ENCODE results near the gene CORO1C.

The CORO1C gene

DNA sequence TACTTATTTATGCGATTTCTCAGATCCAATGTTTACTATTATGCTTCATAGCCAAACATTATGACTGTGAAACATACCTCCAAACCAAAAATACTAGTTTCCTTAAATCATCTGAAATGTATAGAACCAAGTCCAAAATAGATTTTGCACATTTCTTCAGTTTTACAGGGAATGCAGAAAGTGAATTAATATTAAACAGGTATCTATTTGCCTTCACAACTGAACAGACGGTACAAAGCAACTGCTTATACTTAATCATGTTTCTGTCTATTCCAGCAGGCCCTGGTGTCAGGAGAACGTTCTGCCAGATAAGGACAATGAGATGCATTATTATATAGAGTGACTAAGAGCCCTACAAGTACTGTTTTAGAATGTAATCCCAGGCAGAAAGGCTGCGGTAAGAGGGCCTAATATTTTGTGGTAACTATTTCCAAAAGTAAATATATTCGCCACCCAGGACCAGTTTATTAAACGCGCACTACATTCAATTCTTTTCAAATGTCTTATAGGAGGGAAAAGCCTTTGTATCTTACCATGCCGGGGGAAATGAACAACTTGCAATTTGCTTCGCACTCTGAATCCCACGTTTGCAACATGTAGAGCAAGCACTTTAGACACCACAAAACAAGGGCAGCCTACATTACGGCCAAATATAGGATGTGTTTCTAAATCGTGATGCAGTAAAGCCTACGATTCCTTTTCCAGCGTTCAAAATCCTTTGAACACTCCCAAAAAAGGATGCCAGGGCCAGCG, 1.5 kb downstream of the CORO1C start:
- H3K4me3 ChIP-seq = peak overlapping the region; percentile 93
- H3K27ac ChIP-seq = peak overlapping the region; percentile 98 to 99
- DNase-seq (ENCODE audit: low spot score) = no peak
- TF ChIP-seq CTCF (IDR thresholded peaks at IDR 0.05) = no peak

DNA sequence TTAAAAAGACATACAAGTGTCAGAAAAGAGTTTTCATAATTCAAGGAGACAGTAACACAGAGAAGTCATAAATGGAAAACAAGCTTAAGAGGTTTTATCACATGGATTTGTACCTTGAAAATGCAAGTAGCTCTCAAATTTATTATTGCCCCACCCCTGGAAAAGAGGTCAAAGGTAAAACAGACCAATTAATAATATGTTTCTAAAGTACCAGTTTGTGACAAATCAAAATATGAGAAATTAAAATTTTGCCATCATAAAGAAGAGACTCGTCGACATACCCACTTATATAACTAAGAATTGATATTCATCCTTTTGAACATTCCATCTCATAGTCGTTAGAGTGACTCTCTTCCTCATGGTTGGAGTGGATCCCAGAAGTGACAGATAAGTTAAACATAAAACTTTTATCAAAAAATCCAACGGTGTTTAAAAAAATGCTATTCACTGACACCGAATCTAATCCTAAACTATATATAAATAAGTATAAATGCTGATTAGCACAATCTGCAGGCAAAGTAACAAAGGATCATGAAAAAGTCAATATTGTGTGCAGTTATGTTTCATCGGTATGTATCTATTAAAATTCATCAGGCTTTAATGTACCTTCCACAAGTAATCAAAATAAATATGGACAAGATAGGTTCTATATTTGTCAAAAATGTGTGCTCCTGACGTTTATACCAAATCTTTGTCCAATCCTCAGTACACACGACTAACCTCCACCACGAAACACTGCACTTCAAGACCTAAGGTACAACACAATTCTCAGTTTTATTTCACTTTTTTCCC, 2.3 kb downstream of the CORO1C start:
- no peak for DNase-seq (ENCODE audit: low spot score)
- TF ChIP-seq CTCF (IDR thresholded peaks at IDR 0.05) = no peak
- H3K4me3 ChIP-seq = peak overlapping the region; percentile 93
- H3K27ac ChIP-seq = peak overlapping the region; percentile 98 to 99

GRCh38 chr12:108727868-108728735, 3.2 kb downstream of the CORO1C start:
- Histone ChIP-seq H3K4me3 (peak overlapping the region; percentile 39), H3K27ac (peak overlapping the region; percentile 98 to 99)
- no peak for DNase-seq (ENCODE audit: low spot score)
- TF ChIP-seq CTCF (IDR thresholded peaks at IDR 0.05) = no peak

DNA sequence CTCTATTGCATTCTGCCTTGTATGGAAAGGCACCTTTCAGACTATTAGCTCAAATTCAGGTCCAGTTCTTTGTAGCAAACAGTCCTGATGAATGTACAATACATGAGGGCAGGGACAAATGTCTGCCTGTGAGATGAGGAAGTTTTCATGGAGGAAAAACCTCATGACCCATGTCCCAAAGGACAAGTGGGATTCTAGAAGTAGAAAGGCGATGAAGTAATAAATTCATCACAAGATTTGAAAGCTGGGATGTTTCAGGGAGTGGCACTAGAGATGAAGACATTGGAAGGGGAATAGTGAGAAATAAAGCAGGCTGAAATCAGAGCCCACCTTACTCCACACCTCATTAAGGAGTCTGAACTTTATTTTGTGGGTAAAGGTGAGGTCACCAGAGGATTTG, 4.2 kb downstream of the CORO1C start:
- Histone ChIP-seq H3K4me3 (no peak overlapping the region), H3K27ac (peak overlapping the region in 1 of 2 donors; percentile 12)
- no peak for DNase-seq (ENCODE audit: low spot score)
- no peak for TF ChIP-seq CTCF (IDR thresholded peaks at IDR 0.05)

DNA sequence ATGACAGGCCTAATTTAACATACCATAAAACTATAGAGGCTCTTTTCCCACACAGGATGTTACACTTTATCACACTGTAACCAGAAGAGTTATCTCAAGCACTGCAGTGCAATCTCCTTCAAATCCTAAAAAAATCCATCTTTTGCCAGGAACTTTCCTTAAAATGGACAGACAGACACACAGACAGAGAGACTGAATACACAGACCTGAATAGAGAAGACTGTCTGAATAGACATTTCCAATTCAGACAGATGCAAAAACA, 6.5 kb downstream of the CORO1C start:
- Histone ChIP-seq H3K27ac (peak overlapping the region; percentile 17 to 82), H3K4me3 (no peak overlapping the region)
- DNase-seq (ENCODE audit: low spot score) = no peak
- no peak for TF ChIP-seq CTCF (IDR thresholded peaks at IDR 0.05)

GRCh38 chr12:108724054-108724889, 7.0 kb downstream of the CORO1C start:
- no peak for DNase-seq (ENCODE audit: low spot score)
- TF ChIP-seq CTCF (IDR thresholded peaks at IDR 0.05) = no peak
- H3K4me3 ChIP-seq = no peak overlapping the region
- peak overlapping the region; percentile 17 to 82 for H3K27ac ChIP-seq

All from coronary artery (tissue), 2 donors.